Right lobe of liver (tissue), 4 donors: ENCODE measurements around the gene KLHL30.

ENCODE experiments used
- CTCF ChIP-seq, 4 donors: fragments of 200-600 bp in 3 of 4; fragments of 450-650 bp in 1 of 4; IDR thresholded peaks; one replicate each; pipeline versions ENCODE4 v1.5.1 to v1.8.0; 2016 to 2022; ENCODE audit warnings: antibody characterized with exemption in 4 of 4, mild to moderate bottlenecking in 2 of 4
- POLR2A ChIP-seq: fragments of 450-650 bp; IDR thresholded peaks from one replicate; pipeline ENCODE4 v1.6.1; 2017; ENCODE audit warnings: antibody characterized with exemption, mild to moderate bottlenecking
- donor health status: DM: no; HTN: no; CAD: no.
- donor health status: DM: no; HTN: no; CAD: no.
- donor health status: DM: no; HTN: yes; CAD: no.

- no peak for TF ChIP-seq CTCF (IDR thresholded peaks at IDR 0.05)
- TF ChIP-seq POLR2A, result no peak
These were observed 5.8 kb downstream of the KLHL30 start for GRCh38 chr2:238144262-238144661.
